CD14-positive monocyte (primary cell): ENCODE measurements around the gene CDIP1. TPM values are rescaled to one million over a fixed set of nuclear protein-coding genes. Genes with fewer than 3 reads are reported as not detected.

ENCODE experiments used
- DNase-seq, 3 donors: peaks; one replicate each; pipeline ENCODE4 v3.0.0-alpha.2; 2011 to 2022
- H2AFZ ChIP-seq: 2 replicates; pipeline ENCODE4 v1.6.0; 2012; ENCODE audit warnings: mild to moderate bottlenecking, low read depth, low read length, inconsistent platforms; ENCODE audit not compliant: insufficient read depth, poor library complexity, severe bottlenecking
- H3K27ac ChIP-seq, 2 donors: 1 replicate in 1 of 2; 2 replicates in 1 of 2; pipeline ENCODE4 v1.5.1; 2012 to 2013; ENCODE audit warnings: low read length in 2 of 2, control low read depth in 1 of 2, inconsistent platforms in 1 of 2, low read depth in 1 of 2, mild to moderate bottlenecking in 1 of 2
- H3K27me3 ChIP-seq, 2 donors: one replicate each; pipeline versions ENCODE4 v1.6.0 to v1.6.1; 2011 to 2013; ENCODE audit warnings: low read length in 2 of 2; ENCODE audit not compliant: control insufficient read depth in 2 of 2, insufficient read depth in 2 of 2
- H3K36me3 ChIP-seq, 2 donors: replicated peaks in 1 of 2; 1 replicate in 1 of 2; 2 replicates in 1 of 2; pipeline versions ENCODE4 v1.5.1 to v1.6.1; 2012 to 2013; ENCODE audit warnings: low read length in 2 of 2, control low read depth in 1 of 2, inconsistent platforms in 1 of 2, mild to moderate bottlenecking in 1 of 2; ENCODE audit not compliant: insufficient read depth in 2 of 2, control insufficient read depth in 1 of 2
- H3K4me1 ChIP-seq, 2 donors: 1 replicate in 1 of 2; 2 replicates in 1 of 2; pipeline versions ENCODE4 v1.5.1 to v1.6.1; 2012 to 2013; ENCODE audit warnings: low read length in 2 of 2, control low read depth in 1 of 2, inconsistent platforms in 1 of 2, mild to moderate bottlenecking in 1 of 2, moderate library complexity in 1 of 2; ENCODE audit not compliant: insufficient read depth in 2 of 2, control insufficient read depth in 1 of 2
- H3K4me2 ChIP-seq: replicated peaks from 2 replicates; pipeline ENCODE3; 2012; ENCODE audit warnings: low read length, moderate library complexity, mild to moderate bottlenecking; ENCODE audit not compliant: poor library complexity, severe bottlenecking; ENCODE audit errors: extremely low read depth
- H3K4me3 ChIP-seq, 3 experiments: fragments of 200-600 bp in 1 of 3; sonication (generic) in 1 of 3; replicated peaks in 1 of 3; 1 replicate in 2 of 3; 2 replicates in 1 of 3; pipeline ENCODE4 v1.5.1; 2011 to 2013; ENCODE audit warnings: low read length in 3 of 3, mild to moderate bottlenecking in 3 of 3, control low read depth in 2 of 3, low read depth in 2 of 3, inconsistent platforms in 1 of 3, moderate library complexity in 1 of 3
- H3K79me2 ChIP-seq: 2 replicates; pipeline ENCODE4 v1.6.0; 2012; ENCODE audit warnings: mild to moderate bottlenecking, control low read depth, inconsistent platforms, low read length, moderate library complexity; ENCODE audit not compliant: insufficient read depth
- H3K9ac ChIP-seq: 2 replicates; pipeline ENCODE4 v1.6.0; 2017; ENCODE audit warnings: low read length, mild to moderate bottlenecking; ENCODE audit not compliant: insufficient read depth, poor library complexity, severe bottlenecking
- H3K9me3 ChIP-seq, 2 donors: replicated peaks in 1 of 2; 1 replicate in 1 of 2; 2 replicates in 1 of 2; pipeline versions ENCODE4 v1.5.1 to v1.6.1; 2012 to 2013; ENCODE audit warnings: low read length in 2 of 2, control low read depth in 1 of 2; ENCODE audit not compliant: control insufficient read depth in 1 of 2, insufficient read depth in 1 of 2
- H4K20me1 ChIP-seq: 2 replicates; pipeline ENCODE4 v1.6.0; 2012; ENCODE audit warnings: mild to moderate bottlenecking, low read length, control low read depth, moderate library complexity; ENCODE audit not compliant: insufficient read depth
- H3K27ac Mint-ChIP-seq, 7 donors: one replicate each; pipeline ENCODE4 v1.8.0; 2020; ENCODE audit warnings: mild to moderate bottlenecking in 7 of 7, mixed read lengths in 7 of 7, moderate library complexity in 6 of 7, inconsistent platforms in 2 of 7
- H3K27me3 Mint-ChIP-seq, 3 donors: one replicate each; pipeline ENCODE4 v1.8.0; 2021 to 2022; ENCODE audit warnings: low read depth in 3 of 3, mild to moderate bottlenecking in 3 of 3, mixed read lengths in 3 of 3, moderate library complexity in 3 of 3, inconsistent platforms in 1 of 3
- H3K36me3 Mint-ChIP-seq, 2 donors: one replicate each; pipeline ENCODE4 v1.8.0; 2020; ENCODE audit warnings: mixed read lengths in 2 of 2, inconsistent platforms in 1 of 2, mild to moderate bottlenecking in 1 of 2
- H3K4me1 Mint-ChIP-seq: one replicate; pipeline ENCODE4 v1.8.0; 2020; ENCODE audit warnings: mild to moderate bottlenecking, mixed read lengths
- H3K4me3 Mint-ChIP-seq, 2 donors: one replicate each; pipeline ENCODE4 v1.8.0; 2020; ENCODE audit warnings: mild to moderate bottlenecking in 2 of 2, mixed read lengths in 2 of 2, moderate library complexity in 1 of 2
- H3K9me3 Mint-ChIP-seq, 7 donors: one replicate each; pipeline ENCODE4 v1.8.0; 2020 to 2022; ENCODE audit warnings: mixed read lengths in 7 of 7, mild to moderate bottlenecking in 6 of 7, moderate library complexity in 6 of 7, inconsistent platforms in 2 of 7
- CTCF ChIP-seq: fragments of 200-600 bp; IDR thresholded peaks from one replicate; pipeline ENCODE4 v1.8.0; 2022; ENCODE audit warnings: antibody characterized with exemption, mild to moderate bottlenecking
- whole genome bisulfite sequencing: methylation state at CpG from one replicate; pipeline ENCODE4 v1.1.5; 2013; ENCODE audit warnings: missing lambda C conversion rate; ENCODE audit not compliant: insufficient coverage; 5-methylcytosine and 5-hydroxymethylcytosine counted together
- intact Hi-C, 2 donors: fragments of 100-400 bp; cut with micrococcal nuclease; formaldehyde crosslinking; loops; one replicate each; pipeline versions ENCODE4 v1.15.0 to v1.15.1; 2023
- polyA plus RNA-seq, 3 donors: library from polyadenylated mRNA; depleted of rRNA in 1 of 3; unstranded in 2 of 3; stranded (reverse) in 1 of 3; fragments of 300-500 nt in 2 of 3; fragments of >200 nt in 1 of 3; fragmentation: Illumina TruSeq in 2 of 3; gene quantifications; 1 replicate in 2 of 3; 2 replicates in 1 of 3; pipeline ENCODE4 v1.2.3, GENCODE V29; 2012 to 2021

The CDIP1 gene
- polyA plus RNA-seq, 3 donors = 8.6 to 11.2 (median 10.8) TPM

GRCh38 chr16:4537376-4538343 is 913 bp downstream of the CDIP1 start:
- Histone ChIP-seq H4K20me1 (peaks cover 9% of the 10 kb centered on the region), H3K9ac (peak overlapping the region; percentile 83), H3K4me3 (peak overlapping the region; percentile 52 to 83 (median 57)), H3K4me2 (peak overlapping the region; percentile 90), H3K9me3 (peaks cover 9 to 15% of the 10 kb centered on the region in 2 donors), H3K36me3 (peaks cover 0 to under 1% of the 10 kb centered on the region in 2 donors), H3K4me1 (peaks cover 12 to 19% of the 10 kb centered on the region in 2 donors), H3K27ac (peak overlapping the region in 1 of 2 donors; percentile 87), H3K27me3 (peaks cover 0 to 4% of the 10 kb centered on the region in 2 donors), H3K79me2 (peaks cover 32% of the 10 kb centered on the region), H2AFZ (peak overlapping the region; percentile 81)
- Mint-ChIP-seq H3K4me3 (peak overlapping the region; percentile 72 to 86), H3K27ac (peak overlapping the region in 3 of 7 donors; percentile 54 to 75 (median 54)), H3K9me3 (peaks cover 6 to 26% (median 20%) of the 10 kb centered on the region in 7 donors), H3K4me1 (peaks cover 25% of the 10 kb centered on the region), H3K27me3 (peaks cover 9 to 12% (median 10%) of the 10 kb centered on the region in 3 donors), H3K36me3 (peaks cover 25 to 26% of the 10 kb centered on the region in 2 donors)
- intact Hi-C loops = loop anchor here (2.0 kb wide), 2 partner anchors 61 to 77 kb away; partner anchors contain the start of genes HMOX2 (in 1 of the 2) and UBALD1 (in 1 of the 2)
- WGBS = 14% methylated on average over 75 of the region's 75 CpGs
- peak in 1 of 3 donors; percentile 17 for DNase-seq
- no peak for TF ChIP-seq CTCF

GRCh38 chr16:4536391-4537106 is 2.0 kb downstream of the CDIP1 start:
- peaks cover 14% of the 10 kb centered on the region for H4K20me1 ChIP-seq
- H3K9me3 ChIP-seq = peaks cover 9 to 15% of the 10 kb centered on the region in 2 donors
- H3K9ac ChIP-seq = no peak overlapping the region
- H3K36me3 ChIP-seq = peaks cover 7 to 11% of the 10 kb centered on the region in 2 donors
- no peak for DNase-seq
- peaks cover 0 to 4% of the 10 kb centered on the region in 2 donors for H3K27me3 ChIP-seq
- H3K4me3 Mint-ChIP-seq = peak overlapping the region in 1 of 2 donors; percentile 86
- H3K27ac Mint-ChIP-seq = no peak overlapping the region
- peaks cover 36% of the 10 kb centered on the region in 2 donors for H3K36me3 Mint-ChIP-seq
- peaks cover 25% of the 10 kb centered on the region for H3K4me1 Mint-ChIP-seq
- H3K79me2 ChIP-seq = peaks cover 38% of the 10 kb centered on the region
- TF ChIP-seq CTCF = no peak
- H3K4me2 ChIP-seq = no peak overlapping the region
- intact Hi-C loops = no loop called here
- H3K27me3 Mint-ChIP-seq = peaks cover 9 to 11% (median 10%) of the 10 kb centered on the region in 3 donors
- peaks cover 12 to 19% of the 10 kb centered on the region in 2 donors for H3K4me1 ChIP-seq
- WGBS = 91% methylated on average over 10 of the region's 15 CpGs
- H3K4me3 ChIP-seq = no peak overlapping the region
- peaks cover 6 to 26% (median 20%) of the 10 kb centered on the region in 7 donors for H3K9me3 Mint-ChIP-seq
- no peak overlapping the region for H3K27ac ChIP-seq
- H2AFZ ChIP-seq = no peak overlapping the region
